Measurements from ENCODE around the gene ME3.
A peak's percentile ranks its signal among the peaks of the same experiment; 100 is the strongest.

ME3 gene

DNA sequence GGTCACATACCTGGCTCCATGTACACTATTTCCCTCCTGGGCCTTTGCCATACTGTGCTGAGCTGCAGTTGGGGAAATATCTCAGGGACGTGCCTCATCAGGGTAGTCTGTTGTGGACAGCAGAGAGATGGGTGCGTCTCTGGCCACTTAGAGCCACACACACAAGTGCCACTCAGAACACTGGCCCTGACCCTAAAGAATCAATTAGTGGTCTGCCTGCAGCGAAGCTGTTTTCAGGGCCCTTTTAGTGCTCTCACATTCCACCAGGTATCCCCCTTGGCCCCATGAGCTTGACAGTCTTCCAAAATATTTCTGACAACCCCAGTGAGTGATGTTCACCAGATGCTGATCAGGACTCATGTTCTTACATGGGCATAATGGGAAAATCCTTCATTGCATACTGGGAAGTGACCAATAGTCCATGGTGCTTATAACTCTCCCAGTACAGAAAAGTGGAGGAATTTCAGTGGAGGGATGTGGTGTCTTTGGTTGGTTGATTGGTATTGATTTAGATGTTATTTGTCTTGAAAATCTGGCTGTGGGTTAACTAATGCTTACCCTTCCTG, 66.1 kb downstream of the ME3 start:
- Mint-ChIP-seq H3K36me3 (ENCODE audit: low read depth) (no peaks in the 10 kb centered on the region), H3K27me3 (ENCODE audit: low read depth, poor library complexity) (peaks cover 4% of the 10 kb centered on the region), H3K4me3 (no peak overlapping the region), H3K27ac (peak overlapping the region; percentile 76), H3K4me1 (peaks cover 23% of the 10 kb centered on the region), H3K9me3 (peaks cover 17% of the 10 kb centered on the region)
- DNase-seq: no peak
- TF ChIP-seq, protein P1, sequence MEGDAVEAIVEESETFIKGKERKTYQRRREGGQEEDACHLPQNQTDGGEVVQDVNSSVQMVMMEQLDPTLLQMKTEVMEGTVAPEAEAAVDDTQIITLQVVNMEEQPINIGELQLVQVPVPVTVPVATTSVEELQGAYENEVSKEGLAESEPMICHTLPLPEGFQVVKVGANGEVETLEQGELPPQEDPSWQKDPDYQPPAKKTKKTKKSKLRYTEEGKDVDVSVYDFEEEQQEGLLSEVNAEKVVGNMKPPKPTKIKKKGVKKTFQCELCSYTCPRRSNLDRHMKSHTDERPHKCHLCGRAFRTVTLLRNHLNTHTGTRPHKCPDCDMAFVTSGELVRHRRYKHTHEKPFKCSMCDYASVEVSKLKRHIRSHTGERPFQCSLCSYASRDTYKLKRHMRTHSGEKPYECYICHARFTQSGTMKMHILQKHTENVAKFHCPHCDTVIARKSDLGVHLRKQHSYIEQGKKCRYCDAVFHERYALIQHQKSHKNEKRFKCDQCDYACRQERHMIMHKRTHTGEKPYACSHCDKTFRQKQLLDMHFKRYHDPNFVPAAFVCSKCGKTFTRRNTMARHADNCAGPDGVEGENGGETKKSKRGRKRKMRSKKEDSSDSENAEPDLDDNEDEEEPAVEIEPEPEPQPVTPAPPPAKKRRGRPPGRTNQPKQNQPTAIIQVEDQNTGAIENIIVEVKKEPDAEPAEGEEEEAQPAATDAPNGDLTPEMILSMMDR (IDR thresholded peaks at IDR 0.05): no peak

DNA sequence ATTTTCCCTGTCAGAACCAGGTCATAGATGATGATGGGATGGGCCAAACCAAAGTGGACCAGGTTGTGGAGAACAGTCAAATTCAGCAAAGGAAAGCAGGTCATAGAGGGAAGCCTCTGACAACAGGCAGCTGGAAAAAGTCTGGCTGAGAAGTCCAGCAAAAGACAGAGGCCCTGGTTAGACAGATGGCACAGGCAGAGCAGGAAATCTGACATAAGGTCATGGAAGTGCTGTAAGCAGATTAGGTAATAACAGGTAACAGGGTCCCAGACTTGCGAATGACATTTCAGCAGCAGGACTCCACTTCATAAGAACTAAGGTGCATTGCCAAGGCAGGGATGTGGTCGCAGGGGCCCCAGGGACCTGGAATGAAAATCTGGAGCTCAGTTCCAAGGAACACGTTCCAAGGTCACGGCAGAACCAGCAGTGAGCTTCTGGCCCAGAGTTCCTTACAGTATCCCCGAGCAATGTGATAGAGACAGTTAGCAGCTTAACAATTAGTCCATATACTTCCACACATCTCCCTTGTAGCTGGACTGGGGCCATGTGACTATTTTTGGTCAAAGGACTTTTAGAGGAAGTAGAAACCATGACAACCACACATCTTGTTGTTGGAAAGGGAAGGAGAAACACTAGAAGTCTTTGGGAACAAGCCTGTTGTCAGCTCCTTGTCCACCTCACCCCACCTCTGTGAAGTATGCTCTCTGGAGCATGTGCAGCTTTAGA, 75.4 kb downstream of the ME3 start:
- Mint-ChIP-seq H3K36me3 (ENCODE audit: low read depth) (no peaks in the 10 kb centered on the region), H3K27me3 (ENCODE audit: low read depth, poor library complexity) (peaks cover 3% of the 10 kb centered on the region), H3K4me1 (peaks cover 14% of the 10 kb centered on the region), H3K4me3 (no peak overlapping the region), H3K9me3 (peaks cover 36% of the 10 kb centered on the region), H3K27ac (no peak overlapping the region)
- no peak for DNase-seq
- TF ChIP-seq, protein P1 (IDR thresholded peaks at IDR 0.05): no peak

DNA sequence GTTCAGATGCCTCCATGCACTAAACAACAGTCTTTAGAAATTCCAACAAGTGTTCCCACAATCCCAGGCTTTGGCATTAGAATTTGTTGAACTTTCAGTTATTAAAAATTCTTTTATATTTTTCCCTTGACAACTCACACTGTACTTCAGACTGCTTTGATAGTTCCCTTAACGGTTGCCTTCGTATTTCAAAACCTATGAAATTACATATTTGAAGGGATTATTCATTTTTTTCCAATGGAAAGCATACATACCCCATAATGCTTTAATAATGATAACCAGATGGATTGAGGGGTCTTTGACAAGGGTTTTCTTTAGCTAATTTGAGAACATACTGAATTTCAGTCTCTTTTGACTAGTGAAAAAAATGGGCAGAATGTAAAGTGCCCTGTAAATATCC, 76.5 kb downstream of the ME3 start:
- H3K4me1 Mint-ChIP-seq: peaks cover 18% of the 10 kb centered on the region
- H3K36me3 Mint-ChIP-seq (ENCODE audit: low read depth): no peaks in the 10 kb centered on the region
- DNase-seq: no peak
- peaks cover 36% of the 10 kb centered on the region for H3K9me3 Mint-ChIP-seq
- no peak overlapping the region for H3K4me3 Mint-ChIP-seq
- no peak overlapping the region for H3K27ac Mint-ChIP-seq
- H3K27me3 Mint-ChIP-seq (ENCODE audit: low read depth, poor library complexity): peaks cover 3% of the 10 kb centered on the region
- TF ChIP-seq, protein P1 (IDR thresholded peaks at IDR 0.05): no peak

DNA sequence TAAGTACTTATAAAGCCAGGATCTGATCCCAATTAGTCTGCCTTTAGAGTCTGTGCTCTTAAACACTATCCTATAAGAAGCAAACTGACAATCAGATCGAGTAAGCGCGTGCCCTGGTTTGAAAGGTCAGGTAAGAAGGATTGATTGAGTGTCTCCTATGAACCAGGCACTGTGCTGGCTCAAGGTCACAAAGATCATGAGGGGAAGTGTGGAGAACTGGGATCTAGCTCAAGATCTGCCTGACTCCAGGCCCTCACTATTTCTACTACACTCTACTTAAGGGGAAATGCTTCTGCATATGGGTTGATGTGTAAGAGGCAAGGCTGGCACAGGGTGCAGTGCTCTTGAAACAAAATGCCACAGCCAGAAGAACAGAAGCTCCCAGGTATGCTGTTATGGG, 77.0 kb downstream of the ME3 start:
- DNase-seq: no peak
- TF ChIP-seq, protein P1 (IDR thresholded peaks at IDR 0.05): no peak
- no peak overlapping the region for H3K4me3 Mint-ChIP-seq
- peaks cover 18% of the 10 kb centered on the region for H3K4me1 Mint-ChIP-seq
- no peaks in the 10 kb centered on the region for H3K36me3 Mint-ChIP-seq (ENCODE audit: low read depth)
- peaks cover 3% of the 10 kb centered on the region for H3K27me3 Mint-ChIP-seq (ENCODE audit: low read depth, poor library complexity)
- H3K27ac Mint-ChIP-seq: no peak overlapping the region
- peaks cover 36% of the 10 kb centered on the region for H3K9me3 Mint-ChIP-seq

DNA sequence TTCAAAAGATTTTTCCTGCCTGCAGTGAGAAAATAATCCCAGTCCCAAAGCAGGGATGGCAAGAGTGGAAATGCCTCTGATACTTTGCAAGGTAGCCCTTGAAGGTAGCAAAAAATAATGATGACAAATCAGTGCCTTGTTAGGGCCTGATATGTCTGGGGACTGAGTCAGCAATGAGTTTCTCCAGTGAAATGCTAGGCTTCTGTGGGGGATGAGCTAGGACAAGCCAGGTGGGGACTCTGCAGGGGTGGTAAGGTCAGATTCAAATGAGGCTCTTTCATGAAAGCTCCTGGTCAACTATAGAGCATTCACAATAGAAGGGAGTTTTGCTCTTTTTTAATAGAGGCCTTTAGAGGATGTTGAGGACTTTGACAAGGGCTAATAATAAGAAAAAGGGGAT, 77.7 kb downstream of the ME3 start:
- no peaks in the 10 kb centered on the region for H3K36me3 Mint-ChIP-seq (ENCODE audit: low read depth)
- H3K27me3 Mint-ChIP-seq (ENCODE audit: low read depth, poor library complexity): peaks cover 3% of the 10 kb centered on the region
- H3K4me1 Mint-ChIP-seq: peaks cover 18% of the 10 kb centered on the region
- no peak overlapping the region for H3K4me3 Mint-ChIP-seq
- H3K27ac Mint-ChIP-seq: no peak overlapping the region
- peaks cover 32% of the 10 kb centered on the region for H3K9me3 Mint-ChIP-seq
- no peak for DNase-seq
- TF ChIP-seq, protein P1 (IDR thresholded peaks at IDR 0.05): no peak

DNA sequence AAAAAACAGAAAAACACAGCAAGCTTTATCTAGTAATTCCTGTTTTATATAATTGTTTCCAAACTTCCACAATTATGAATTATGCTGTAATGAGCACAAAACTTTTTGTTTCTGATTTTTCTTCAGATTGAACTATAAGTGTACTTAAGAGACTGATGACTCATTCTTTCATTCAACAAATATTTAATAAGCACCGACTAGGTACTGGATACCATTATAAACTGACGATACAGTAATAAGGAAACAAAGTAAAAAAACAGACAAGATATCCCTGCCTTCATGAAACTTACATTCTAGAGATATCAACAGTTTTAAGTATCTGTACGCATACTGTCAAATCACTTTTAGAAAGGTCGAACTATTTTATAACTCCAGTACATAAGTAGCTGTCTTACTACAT, 78.6 kb downstream of the ME3 start:
- Mint-ChIP-seq H3K27ac (no peak overlapping the region), H3K4me1 (peaks cover 20% of the 10 kb centered on the region), H3K9me3 (peaks cover 23% of the 10 kb centered on the region), H3K4me3 (no peak overlapping the region), H3K27me3 (ENCODE audit: low read depth, poor library complexity) (no peaks in the 10 kb centered on the region), H3K36me3 (ENCODE audit: low read depth) (no peaks in the 10 kb centered on the region)
- no peak for DNase-seq
- TF ChIP-seq, protein P1 (IDR thresholded peaks at IDR 0.05): no peak
